SW480 (cell line): Measurements from ENCODE around the gene TMEM252.

Experiments used
- DNase-seq: peaks from one replicate; pipeline ENCODE4 v3.0.0-alpha.2; 2016; ENCODE audit warnings: low spot score

Gene TMEM252

GRCh38 chr9:68540712-68541535, at the start of gene TMEM252:
TSS of gene TMEM252 (minus strand) at chr9:68540883. CDS start at chr9:68540814, 69 bp downstream.
- DNase-seq = no peak

GRCh38 chr9:68585034-68585761, 44.5 kb upstream of the TMEM252 start:
- no peak for DNase-seq

GRCh38 chr9:68584189-68585033, 43.7 kb upstream of the TMEM252 start:
- DNase-seq = peak; percentile 83

- DNase-seq = no peak
These were observed 41.0 kb upstream of the TMEM252 start for GRCh38 chr9:68581696-68582095.

GRCh38 chr9:68577774-68578591, 37.3 kb upstream of the TMEM252 start:
- no peak for DNase-seq

GRCh38 chr9:68575817-68576216, 35.1 kb upstream of the TMEM252 start:
- DNase-seq = no peak

GRCh38 chr9:68574150-68574549, 33.5 kb upstream of the TMEM252 start:
- peak; percentile 17 for DNase-seq

- no peak for DNase-seq
These were observed 26.9 kb upstream of the TMEM252 start for GRCh38 chr9:68567565-68567964.

GRCh38 chr9:68562461-68562860, 21.8 kb upstream of the TMEM252 start:
- DNase-seq = no peak

- DNase-seq = no peak
These were observed 19.6 kb upstream of the TMEM252 start for GRCh38 chr9:68560071-68560844.

- no peak for DNase-seq
These were observed 17.9 kb upstream of the TMEM252 start for GRCh38 chr9:68558545-68558944.

GRCh38 chr9:68555437-68556150, 14.9 kb upstream of the TMEM252 start:
- no peak for DNase-seq

- peak; percentile 19 for DNase-seq
These were observed 12.2 kb upstream of the TMEM252 start for GRCh38 chr9:68552700-68553476.

GRCh38 chr9:68551191-68551590, 10.5 kb upstream of the TMEM252 start:
- DNase-seq = no peak

GRCh38 chr9:68548241-68548640, 7.6 kb upstream of the TMEM252 start:
- DNase-seq = no peak

- no peak for DNase-seq
These were observed 6.7 kb upstream of the TMEM252 start for GRCh38 chr9:68547417-68547816.

GRCh38 chr9:68546596-68547390, 6.1 kb upstream of the TMEM252 start:
- no peak for DNase-seq

GRCh38 chr9:68545033-68545705, 4.5 kb upstream of the TMEM252 start:
- no peak for DNase-seq
